Neural cell (in vitro differentiated cells): ENCODE data around the gene KRTAP20-3.

Source experiments
- EP300 ChIP-seq: fragments of 450-650 bp; conservative IDR thresholded peaks from 2 replicates; pipeline ENCODE4 v1.6.1; 2014; ENCODE audit warnings: antibody characterized with exemption, mild to moderate bottlenecking, moderate library complexity; ENCODE audit not compliant: poor library complexity, severe bottlenecking
- EZH2 ChIP-seq: fragments of 200-600, 300-800 bp; shearing (Covaris generic), sonication (generic); IDR thresholded peaks from 2 replicates; pipeline ENCODE4 v1.6.1; 2014; ENCODE audit warnings: antibody characterized with exemption, low read length, borderline replicate concordance, mild to moderate bottlenecking; ENCODE audit not compliant: insufficient read depth, poor library complexity, severe bottlenecking
- TAF1 ChIP-seq: IDR thresholded peaks from 2 replicates; pipeline ENCODE4 v1.6.1; 2012; ENCODE audit warnings: low read depth
- TF ChIP-seq, protein P1 (sequence below): fragments of 450-650 bp; IDR thresholded peaks from 2 replicates; pipeline ENCODE4 v1.5.1; 2014; ENCODE audit warnings: antibody characterized with exemption, mild to moderate bottlenecking, moderate library complexity; ENCODE audit not compliant: poor library complexity, severe bottlenecking

DNA sequence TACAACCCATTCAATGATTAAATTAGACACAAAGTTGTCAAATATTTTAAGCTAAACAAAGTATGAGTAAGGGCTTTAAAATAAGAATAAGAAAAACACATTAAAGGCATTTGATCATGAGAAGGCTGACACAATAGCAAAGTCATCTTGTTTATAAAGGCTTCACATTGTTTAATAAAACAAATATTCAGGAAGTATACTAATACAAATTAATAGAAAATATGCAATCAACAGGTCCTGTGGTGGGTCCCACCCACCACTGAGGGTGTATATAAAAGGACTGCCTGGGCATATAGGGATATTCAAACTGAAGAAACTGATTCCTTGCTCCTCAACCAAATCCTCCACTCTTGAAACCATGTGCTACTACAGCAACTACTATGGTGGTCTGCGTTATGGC is 7.8 kb upstream of the KRTAP20-3 start, which contains the start of gene KRTAP20-2:
- TF ChIP-seq, protein P1, sequence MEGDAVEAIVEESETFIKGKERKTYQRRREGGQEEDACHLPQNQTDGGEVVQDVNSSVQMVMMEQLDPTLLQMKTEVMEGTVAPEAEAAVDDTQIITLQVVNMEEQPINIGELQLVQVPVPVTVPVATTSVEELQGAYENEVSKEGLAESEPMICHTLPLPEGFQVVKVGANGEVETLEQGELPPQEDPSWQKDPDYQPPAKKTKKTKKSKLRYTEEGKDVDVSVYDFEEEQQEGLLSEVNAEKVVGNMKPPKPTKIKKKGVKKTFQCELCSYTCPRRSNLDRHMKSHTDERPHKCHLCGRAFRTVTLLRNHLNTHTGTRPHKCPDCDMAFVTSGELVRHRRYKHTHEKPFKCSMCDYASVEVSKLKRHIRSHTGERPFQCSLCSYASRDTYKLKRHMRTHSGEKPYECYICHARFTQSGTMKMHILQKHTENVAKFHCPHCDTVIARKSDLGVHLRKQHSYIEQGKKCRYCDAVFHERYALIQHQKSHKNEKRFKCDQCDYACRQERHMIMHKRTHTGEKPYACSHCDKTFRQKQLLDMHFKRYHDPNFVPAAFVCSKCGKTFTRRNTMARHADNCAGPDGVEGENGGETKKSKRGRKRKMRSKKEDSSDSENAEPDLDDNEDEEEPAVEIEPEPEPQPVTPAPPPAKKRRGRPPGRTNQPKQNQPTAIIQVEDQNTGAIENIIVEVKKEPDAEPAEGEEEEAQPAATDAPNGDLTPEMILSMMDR = no peak
- TF ChIP-seq TAF1 (no peak), EP300 (no peak), EZH2 (no peak)
